ENCODE results near the gene HSP90AB1.

DNA sequence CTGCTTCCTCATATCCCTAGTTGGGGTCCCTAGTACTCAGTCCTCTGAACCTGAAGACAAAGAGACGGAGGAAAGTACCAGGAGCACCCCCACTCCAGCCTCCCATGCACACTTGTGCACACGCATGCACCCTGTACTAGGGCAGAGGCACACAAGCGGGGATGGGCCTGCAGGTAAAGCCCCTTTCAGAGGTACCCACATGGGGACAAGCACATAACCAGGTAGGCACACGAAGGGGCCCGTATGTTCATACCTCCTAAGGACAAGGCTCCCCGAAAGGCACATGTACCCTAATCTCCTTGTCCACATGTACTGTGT, 24.5 kb downstream of the HSP90AB1 start:
- TF ChIP-seq, protein P1, sequence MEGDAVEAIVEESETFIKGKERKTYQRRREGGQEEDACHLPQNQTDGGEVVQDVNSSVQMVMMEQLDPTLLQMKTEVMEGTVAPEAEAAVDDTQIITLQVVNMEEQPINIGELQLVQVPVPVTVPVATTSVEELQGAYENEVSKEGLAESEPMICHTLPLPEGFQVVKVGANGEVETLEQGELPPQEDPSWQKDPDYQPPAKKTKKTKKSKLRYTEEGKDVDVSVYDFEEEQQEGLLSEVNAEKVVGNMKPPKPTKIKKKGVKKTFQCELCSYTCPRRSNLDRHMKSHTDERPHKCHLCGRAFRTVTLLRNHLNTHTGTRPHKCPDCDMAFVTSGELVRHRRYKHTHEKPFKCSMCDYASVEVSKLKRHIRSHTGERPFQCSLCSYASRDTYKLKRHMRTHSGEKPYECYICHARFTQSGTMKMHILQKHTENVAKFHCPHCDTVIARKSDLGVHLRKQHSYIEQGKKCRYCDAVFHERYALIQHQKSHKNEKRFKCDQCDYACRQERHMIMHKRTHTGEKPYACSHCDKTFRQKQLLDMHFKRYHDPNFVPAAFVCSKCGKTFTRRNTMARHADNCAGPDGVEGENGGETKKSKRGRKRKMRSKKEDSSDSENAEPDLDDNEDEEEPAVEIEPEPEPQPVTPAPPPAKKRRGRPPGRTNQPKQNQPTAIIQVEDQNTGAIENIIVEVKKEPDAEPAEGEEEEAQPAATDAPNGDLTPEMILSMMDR (IDR thresholded peaks at IDR 0.05): no peak
- TF ChIP-seq POLR2A (IDR thresholded peaks at IDR 0.05) (no peak), POLR2AphosphoS5 (IDR thresholded peaks at IDR 0.05; ENCODE audit: insufficient read depth in 1 of 2, low read depth in 1 of 2) (no peak)
